Mucosa of stomach (tissue), 1 donor: Measurements from ENCODE around the gene DCAF5.

Experiments used
- H3K27me3 ChIP-seq: one replicate; pipeline ENCODE4 v1.7.0; 2013; ENCODE audit warnings: mild to moderate bottlenecking, low read length; ENCODE audit not compliant: control insufficient read depth, insufficient read depth
- H3K36me3 ChIP-seq: one replicate; pipeline ENCODE4 v1.7.0; 2013; ENCODE audit warnings: low read length; ENCODE audit not compliant: control insufficient read depth, insufficient read depth
- H3K4me1 ChIP-seq: one replicate; pipeline ENCODE4 v1.7.0; 2013; ENCODE audit warnings: mild to moderate bottlenecking, low read length; ENCODE audit not compliant: control insufficient read depth, insufficient read depth
- H3K4me3 ChIP-seq: one replicate; pipeline ENCODE4 v1.7.0; 2013; ENCODE audit warnings: low read length
- H3K9ac ChIP-seq: one replicate; pipeline ENCODE4 v1.7.0; 2013; ENCODE audit warnings: mild to moderate bottlenecking, low read length, moderate library complexity
- H3K9me3 ChIP-seq: one replicate; pipeline ENCODE4 v1.7.0; 2013; ENCODE audit warnings: mild to moderate bottlenecking, low read length, moderate library complexity; ENCODE audit not compliant: control insufficient read depth
- donor health status: Pancreatic carcinoma.

DCAF5 gene

DNA sequence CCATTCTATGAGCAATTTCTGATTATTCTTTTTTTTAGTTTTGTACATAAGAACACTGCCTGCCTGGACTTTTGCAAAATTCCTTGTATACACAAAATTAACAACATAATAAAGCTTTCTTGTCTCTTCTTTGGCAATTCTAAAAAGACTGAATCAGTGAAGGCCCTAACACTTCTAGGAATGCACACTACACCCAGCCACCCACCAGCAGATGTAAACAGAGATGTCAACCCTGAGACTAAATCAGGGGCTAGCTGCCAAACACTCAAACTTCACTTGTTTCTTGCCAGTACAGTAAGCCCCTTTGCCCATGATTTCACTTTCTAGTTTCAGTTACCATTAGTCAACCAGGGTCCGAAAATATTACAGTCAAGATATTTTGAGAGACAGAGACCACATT, 15.5 kb downstream of the DCAF5 start:
- H3K36me3 ChIP-seq, result no peaks in the 10 kb centered on the region
- H3K4me1 ChIP-seq, result peaks cover 13% of the 10 kb centered on the region
- no peaks in the 10 kb centered on the region for H3K9me3 ChIP-seq
- no peak overlapping the region for H3K4me3 ChIP-seq
- H3K27me3 ChIP-seq, result no peaks in the 10 kb centered on the region
- H3K9ac ChIP-seq, result no peak overlapping the region

DNA sequence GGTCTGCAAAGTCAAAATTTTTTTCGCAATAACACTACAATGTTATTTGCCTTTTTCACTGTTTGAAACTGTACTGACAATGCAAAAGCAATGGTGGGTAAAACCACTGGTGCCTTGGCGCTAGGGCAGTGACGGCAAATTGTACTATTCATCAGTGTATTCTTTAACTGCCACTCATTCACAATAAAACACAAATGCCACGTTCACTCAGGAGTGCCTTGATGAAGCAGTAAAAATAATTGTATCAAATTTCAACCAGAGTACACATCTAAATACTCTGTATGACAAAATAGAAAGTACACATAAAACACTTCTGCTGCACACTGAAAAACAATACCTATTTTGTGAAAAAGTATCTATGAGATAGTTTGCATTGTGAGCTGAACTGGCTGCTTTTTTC, 17.8 kb downstream of the DCAF5 start:
- Histone ChIP-seq H3K9ac (no peak overlapping the region), H3K4me1 (peaks cover 19% of the 10 kb centered on the region), H3K27me3 (no peaks in the 10 kb centered on the region), H3K36me3 (no peaks in the 10 kb centered on the region), H3K9me3 (no peaks in the 10 kb centered on the region), H3K4me3 (no peak overlapping the region)

DNA sequence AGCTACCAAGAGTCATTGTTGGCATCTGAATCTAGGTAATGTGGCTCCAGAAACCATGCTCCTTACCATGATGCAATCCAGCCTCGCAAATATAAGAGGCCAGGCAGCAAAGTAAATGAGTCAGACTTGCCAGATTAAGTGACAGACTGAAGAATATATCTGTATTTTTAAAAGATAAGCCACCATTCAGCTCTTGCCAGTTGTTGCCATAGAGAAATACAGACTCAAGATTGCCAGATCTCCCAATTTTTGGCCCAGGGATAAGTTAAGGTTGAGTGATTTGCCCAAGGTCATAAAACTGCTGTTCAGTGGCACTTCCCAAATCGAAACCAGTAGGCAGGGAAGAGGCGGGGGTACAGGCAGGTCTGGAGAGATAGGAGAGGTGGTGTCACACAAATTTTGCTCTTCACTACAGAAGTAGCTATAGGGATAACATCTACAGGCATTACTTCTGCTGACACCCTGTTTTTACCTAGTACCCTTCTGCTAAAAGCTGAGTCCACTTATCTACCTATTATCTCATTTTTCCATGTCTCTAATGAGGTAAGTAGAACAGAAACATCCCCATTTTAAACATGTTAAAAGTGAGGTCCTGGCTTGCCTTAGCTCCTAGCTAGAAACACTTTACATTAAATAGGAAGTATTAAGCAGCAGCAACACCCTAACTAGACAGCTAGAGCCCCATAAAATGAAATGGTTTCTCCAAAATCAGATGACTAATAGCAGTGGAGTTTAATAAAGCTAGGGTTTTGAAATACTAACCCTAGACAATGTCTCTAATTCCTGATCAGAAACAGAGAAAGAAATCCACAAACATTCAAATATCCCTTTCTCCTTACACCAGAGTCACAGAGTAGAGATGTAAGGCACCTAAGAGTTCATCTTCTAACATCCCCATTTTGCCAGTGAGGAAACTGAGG, 19.5 kb downstream of the DCAF5 start:
- Histone ChIP-seq H3K4me3 (no peak overlapping the region), H3K9ac (no peak overlapping the region), H3K36me3 (no peaks in the 10 kb centered on the region), H3K9me3 (no peaks in the 10 kb centered on the region), H3K27me3 (no peaks in the 10 kb centered on the region), H3K4me1 (peaks cover 26% of the 10 kb centered on the region)

DNA sequence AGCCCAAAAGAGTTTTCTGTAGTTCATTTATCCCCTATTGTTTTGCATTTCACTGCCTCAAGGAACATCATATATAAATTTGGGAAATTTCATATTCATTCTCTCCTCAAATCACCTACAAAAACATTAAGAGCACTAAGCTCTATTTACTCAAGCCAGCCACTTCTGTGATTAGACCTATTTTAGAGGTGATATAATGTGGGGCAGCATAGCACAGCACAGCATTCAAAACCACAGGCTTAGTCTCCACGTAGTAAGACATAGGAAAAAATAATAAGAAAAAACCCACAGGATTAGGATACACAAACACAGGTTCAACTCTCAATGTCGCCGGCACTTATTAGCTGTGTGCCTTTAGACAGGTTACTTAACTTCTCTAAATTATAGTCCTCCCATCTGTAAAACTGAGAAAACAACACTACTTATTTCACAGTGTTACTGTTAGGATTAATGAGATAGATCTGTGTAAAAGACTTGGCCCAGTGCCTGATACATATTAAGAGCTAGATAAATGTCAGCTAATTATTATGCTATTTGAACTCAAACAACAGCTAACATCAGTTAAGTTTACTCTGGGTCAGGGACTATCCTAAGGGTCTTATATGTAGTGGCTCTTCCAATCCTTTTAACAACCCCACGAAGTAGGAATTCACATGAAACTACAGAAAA, 20.3 kb downstream of the DCAF5 start:
- no peak overlapping the region for H3K9ac ChIP-seq
- no peaks in the 10 kb centered on the region for H3K27me3 ChIP-seq
- no peaks in the 10 kb centered on the region for H3K36me3 ChIP-seq
- H3K9me3 ChIP-seq, result no peaks in the 10 kb centered on the region
- H3K4me1 ChIP-seq, result peaks cover 26% of the 10 kb centered on the region
- no peak overlapping the region for H3K4me3 ChIP-seq

DNA sequence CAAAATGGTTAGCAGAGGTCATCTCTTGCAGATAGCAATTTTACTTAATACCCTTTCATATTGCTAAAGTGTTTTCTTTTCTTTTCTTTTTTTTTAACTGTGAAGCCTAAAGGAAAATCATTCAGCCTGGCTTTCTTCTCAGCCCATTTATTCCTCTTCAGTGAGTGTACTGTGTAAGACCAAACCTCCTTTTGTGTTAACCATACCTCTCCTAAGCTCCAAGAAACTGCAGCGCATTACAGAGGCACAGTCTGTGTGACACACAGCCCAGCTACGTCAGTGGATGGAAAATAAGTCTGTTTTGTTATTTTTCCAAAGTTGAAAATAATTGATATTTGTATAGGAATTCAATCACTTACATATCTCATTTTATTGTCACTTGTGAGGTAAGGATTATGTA, 21.7 kb downstream of the DCAF5 start:
- H3K27me3 ChIP-seq, result no peaks in the 10 kb centered on the region
- no peak overlapping the region for H3K9ac ChIP-seq
- H3K4me3 ChIP-seq, result no peak overlapping the region
- H3K9me3 ChIP-seq, result no peaks in the 10 kb centered on the region
- no peaks in the 10 kb centered on the region for H3K36me3 ChIP-seq
- peaks cover 26% of the 10 kb centered on the region for H3K4me1 ChIP-seq

DNA sequence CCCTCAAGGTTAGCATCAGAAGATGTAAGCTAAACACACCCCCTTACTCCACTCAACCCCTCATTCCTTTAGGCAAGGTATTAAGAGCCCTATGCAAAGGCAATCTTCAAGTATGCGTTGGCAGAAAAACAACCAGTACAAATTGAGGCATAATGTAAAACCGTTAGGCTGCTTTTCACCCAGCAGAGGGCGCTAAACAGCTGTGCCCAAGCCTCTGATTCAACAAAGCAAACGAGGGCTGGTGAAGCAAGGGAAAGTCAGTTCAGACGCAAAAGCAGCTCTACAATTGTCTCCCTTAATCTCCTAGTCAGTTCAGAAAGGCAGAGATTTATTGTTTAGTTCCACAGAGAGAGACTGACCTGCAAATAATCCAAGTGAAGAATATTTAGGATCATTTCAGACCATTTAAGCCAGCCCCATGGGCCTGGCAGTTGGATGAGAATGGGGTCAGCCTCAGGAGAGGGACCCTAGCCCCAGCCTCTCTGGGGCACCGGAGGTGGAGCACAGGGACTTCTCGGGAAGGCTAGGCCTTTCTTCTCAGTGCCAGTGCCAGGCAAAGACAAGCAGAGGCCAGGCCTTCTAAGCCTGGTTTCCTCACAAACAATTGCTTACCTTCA, 23.5 kb downstream of the DCAF5 start:
- Histone ChIP-seq H3K4me1 (peaks cover 26% of the 10 kb centered on the region), H3K9ac (no peak overlapping the region), H3K9me3 (no peaks in the 10 kb centered on the region), H3K27me3 (no peaks in the 10 kb centered on the region), H3K36me3 (no peaks in the 10 kb centered on the region), H3K4me3 (no peak overlapping the region)

DNA sequence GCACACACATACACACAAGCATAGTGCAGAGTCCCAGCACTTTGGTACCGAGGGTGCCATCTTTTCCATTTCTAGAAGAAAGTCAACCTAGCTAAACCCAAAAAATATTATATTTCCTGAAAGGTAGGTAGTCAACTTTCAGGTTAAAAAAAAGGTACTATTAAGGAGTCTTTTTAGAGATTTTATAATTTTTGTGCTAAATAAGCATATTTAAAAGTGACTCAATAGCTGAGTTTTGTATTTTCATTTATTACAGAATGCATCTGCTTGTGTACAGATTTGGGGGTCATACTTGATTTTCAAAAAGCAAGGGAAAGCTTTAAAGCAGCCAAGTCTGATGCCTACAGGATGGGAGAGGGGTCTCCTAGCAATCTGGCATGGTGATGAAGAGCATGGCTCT, 34.6 kb downstream of the DCAF5 start:
- no peak overlapping the region for H3K4me3 ChIP-seq
- H3K4me1 ChIP-seq, result no peaks in the 10 kb centered on the region
- H3K9me3 ChIP-seq, result no peaks in the 10 kb centered on the region
- no peak overlapping the region for H3K9ac ChIP-seq
- no peaks in the 10 kb centered on the region for H3K27me3 ChIP-seq
- H3K36me3 ChIP-seq, result peaks cover 10% of the 10 kb centered on the region

DNA sequence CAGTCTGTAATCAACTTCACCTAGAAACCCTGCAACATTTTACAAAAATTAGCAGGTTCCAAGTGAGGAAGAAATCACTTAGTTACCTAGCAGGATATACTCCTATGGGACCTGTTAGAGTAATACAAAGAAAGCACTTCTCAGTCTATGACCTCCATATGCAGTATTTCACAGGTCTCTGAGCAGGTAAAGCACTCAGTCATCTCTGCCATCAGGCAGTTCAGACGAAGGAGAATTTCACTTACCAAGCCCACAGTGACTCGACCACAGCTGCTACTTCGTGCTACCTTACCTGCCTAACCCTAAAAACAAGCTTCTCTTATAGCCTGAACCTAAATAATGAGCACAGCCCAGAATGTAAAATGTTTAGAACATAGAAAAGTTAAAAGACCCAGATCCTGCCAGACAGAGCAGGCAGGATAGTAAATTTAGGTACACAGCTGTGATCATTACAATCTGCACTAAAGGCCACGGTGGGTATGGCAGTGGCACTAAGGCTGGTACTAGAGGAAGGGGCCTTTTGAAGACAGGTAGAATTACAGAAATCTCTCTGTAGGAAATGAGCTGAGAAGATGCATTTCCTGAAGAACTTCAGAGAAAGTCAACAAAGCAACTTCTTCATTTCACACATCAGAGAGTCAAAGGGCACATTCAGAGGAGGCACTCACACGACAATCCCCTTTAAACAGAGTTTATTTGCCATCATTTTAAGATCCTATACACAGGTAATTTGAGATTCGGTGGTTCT, 35.7 kb downstream of the DCAF5 start:
- H3K9me3 ChIP-seq, result no peaks in the 10 kb centered on the region
- no peaks in the 10 kb centered on the region for H3K4me1 ChIP-seq
- peaks cover 10% of the 10 kb centered on the region for H3K36me3 ChIP-seq
- H3K4me3 ChIP-seq, result no peak overlapping the region
- no peaks in the 10 kb centered on the region for H3K27me3 ChIP-seq
- H3K9ac ChIP-seq, result no peak overlapping the region

DNA sequence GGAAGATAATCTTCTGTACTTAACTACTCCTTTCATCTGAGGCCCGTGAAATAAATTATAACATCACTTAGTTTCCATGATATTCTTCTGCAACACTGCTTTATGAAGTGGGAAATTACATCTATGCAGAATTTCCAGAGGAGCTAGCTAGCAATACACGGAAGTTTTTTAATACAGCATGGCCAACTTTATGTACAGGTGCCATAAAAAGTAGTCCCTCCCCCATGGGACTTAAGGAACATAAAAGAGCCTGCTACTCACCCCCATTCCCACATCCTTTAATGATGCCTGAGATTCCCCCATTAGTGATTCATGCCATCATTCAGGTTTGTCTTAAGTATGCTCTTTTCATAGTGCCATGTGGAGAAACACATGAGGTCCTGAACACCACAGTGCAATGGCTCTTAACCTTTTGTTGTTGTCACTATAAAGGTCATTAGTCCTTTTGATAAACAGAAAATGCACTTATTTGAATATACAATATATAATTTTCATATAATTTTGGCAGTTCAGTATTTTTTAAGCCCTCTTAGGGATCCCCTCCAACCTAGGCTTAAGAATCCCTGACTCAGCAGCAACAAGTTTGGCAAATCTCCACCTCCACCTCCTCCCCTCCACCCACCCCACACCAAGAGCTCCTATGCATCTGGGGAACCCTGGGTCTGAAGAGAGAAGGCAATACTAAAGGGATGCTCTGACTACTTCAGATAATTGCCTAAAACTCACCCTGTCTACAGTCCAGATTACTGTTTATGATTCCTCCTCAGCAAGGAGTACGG, 37.3 kb downstream of the DCAF5 start:
- Histone ChIP-seq H3K4me1 (no peaks in the 10 kb centered on the region), H3K4me3 (no peak overlapping the region), H3K9ac (no peak overlapping the region), H3K9me3 (no peaks in the 10 kb centered on the region), H3K27me3 (no peaks in the 10 kb centered on the region), H3K36me3 (peaks cover 10% of the 10 kb centered on the region)

DNA sequence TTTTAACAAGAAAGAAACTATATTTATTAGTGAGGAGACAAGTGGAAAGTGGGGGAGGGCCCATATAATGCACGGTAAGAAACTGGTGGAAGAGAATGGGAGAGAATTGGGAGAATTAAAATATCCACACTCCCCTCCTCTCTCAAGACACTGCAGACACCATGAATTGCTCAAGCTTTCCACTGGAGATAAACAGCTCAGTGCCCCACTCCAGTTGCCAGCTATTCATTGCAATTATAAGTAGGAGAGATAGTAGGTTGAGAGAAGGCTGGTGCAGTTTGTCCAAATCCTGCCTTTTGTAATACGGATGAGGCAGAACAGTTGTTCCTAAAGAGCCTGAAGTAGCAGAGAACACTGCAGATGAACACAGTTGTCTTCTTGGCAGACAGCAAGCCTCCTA, 38.2 kb downstream of the DCAF5 start:
- no peaks in the 10 kb centered on the region for H3K4me1 ChIP-seq

DNA sequence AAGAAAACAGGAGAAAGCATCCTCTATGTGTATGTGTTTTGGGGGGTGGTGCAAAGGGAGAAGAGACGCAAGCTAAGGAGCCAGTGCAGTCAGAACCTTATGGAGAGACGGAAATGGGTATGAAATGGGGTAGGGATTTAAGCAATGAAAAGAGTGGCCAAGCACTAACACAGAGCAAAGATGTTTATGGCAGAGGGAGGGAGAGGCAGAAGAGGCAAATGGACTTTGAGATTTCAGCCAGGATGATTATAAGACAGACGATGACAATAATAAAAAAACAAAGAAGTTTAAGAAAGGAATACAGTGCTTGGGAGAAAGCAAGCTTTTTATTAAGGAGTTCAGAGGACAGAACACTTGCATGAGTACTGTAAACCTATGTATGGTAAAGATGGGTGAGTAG, 44.6 kb downstream of the DCAF5 start:
- Histone ChIP-seq H3K36me3 (no peaks in the 10 kb centered on the region), H3K27me3 (no peaks in the 10 kb centered on the region), H3K9me3 (no peaks in the 10 kb centered on the region), H3K9ac (no peak overlapping the region), H3K4me1 (no peaks in the 10 kb centered on the region), H3K4me3 (no peak overlapping the region)

More for the DNA sequence above, 38.2 kb downstream of the DCAF5 start:
- no peak overlapping the region for H3K9ac ChIP-seq
- H3K9me3 ChIP-seq, result no peaks in the 10 kb centered on the region
- H3K4me3 ChIP-seq, result no peak overlapping the region
- no peaks in the 10 kb centered on the region for H3K27me3 ChIP-seq
- peaks cover 10% of the 10 kb centered on the region for H3K36me3 ChIP-seq
